ENCODE measurements around the gene CBL. TPM values are rescaled to one million over a fixed set of nuclear protein-coding genes. Genes with fewer than 3 reads are reported as not detected.
"Not testable (repeated sequence)": the region's sequence is repeated elsewhere in the genome, so short reads cannot be mapped to it uniquely, and the experiment has no call there.

Gene CBL
- total RNA-seq, 6 experiments from 2014 or later, result 24.2 to 31.2 (median 26.1) TPM

- no peaks in the 10 kb centered on the region for H3K4me1 Mint-ChIP-seq (ENCODE audit: low read depth)
- peaks cover 16% of the 10 kb centered on the region for H3K27me3 Mint-ChIP-seq (ENCODE audit: insufficient read depth)
- no peak for TF ChIP-seq CTCF (IDR thresholded peaks at IDR 0.05)
- DNase-seq, result no peak
- no peaks in the 10 kb centered on the region for H3K9me3 Mint-ChIP-seq
- H3K27ac Mint-ChIP-seq, result no peak overlapping the region
- no peak overlapping the region for H3K4me3 Mint-ChIP-seq
- H3K36me3 Mint-ChIP-seq (ENCODE audit: low read depth), result no peaks in the 10 kb centered on the region
Measured at GRCh38 chr11:119187123-119187892, 18.8 kb upstream of the CBL start.

GRCh38 chr11:119188067-119188466, 18.1 kb upstream of the CBL start:
- no peak for DNase-seq
- no peaks in the 10 kb centered on the region for H3K36me3 Mint-ChIP-seq (ENCODE audit: low read depth)
- H3K4me3 Mint-ChIP-seq, result no peak overlapping the region
- peaks cover 16% of the 10 kb centered on the region for H3K27me3 Mint-ChIP-seq (ENCODE audit: insufficient read depth)
- H3K27ac Mint-ChIP-seq, result no peak overlapping the region
- TF ChIP-seq CTCF (IDR thresholded peaks at IDR 0.05), result no peak
- no peaks in the 10 kb centered on the region for H3K4me1 Mint-ChIP-seq (ENCODE audit: low read depth)
- H3K9me3 Mint-ChIP-seq, result no peaks in the 10 kb centered on the region

- no peaks in the 10 kb centered on the region for H3K36me3 Mint-ChIP-seq (ENCODE audit: low read depth)
- H3K27ac Mint-ChIP-seq, result no peak overlapping the region
- no peaks in the 10 kb centered on the region for H3K9me3 Mint-ChIP-seq
- DNase-seq, result no peak
- TF ChIP-seq CTCF (IDR thresholded peaks at IDR 0.05), result no peak
- H3K4me1 Mint-ChIP-seq (ENCODE audit: low read depth), result no peaks in the 10 kb centered on the region
- no peak overlapping the region for H3K4me3 Mint-ChIP-seq
- peaks cover 21% of the 10 kb centered on the region for H3K27me3 Mint-ChIP-seq (ENCODE audit: insufficient read depth)
Measured at GRCh38 chr11:119188887-119189286, 17.3 kb upstream of the CBL start.

DNA sequence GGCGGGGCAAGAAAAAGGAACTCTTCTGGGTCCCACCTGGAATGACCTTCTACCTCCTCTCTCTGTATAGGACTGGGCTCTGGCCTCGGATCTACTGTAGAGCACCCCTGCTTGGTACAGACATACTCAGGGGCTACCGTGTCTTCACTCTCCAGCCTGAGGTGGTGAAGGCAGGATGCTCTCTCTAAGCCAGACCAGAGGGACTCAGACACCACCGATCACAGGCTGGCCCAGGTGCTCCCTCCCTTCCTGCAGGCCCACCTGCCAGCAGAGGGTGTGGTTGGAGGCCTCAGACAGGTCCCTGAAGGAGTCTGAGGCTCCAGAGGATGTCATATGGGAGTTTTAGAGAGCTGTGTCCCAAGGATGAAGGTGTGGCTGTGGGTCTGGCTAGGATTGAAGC, 16.7 kb upstream of the CBL start:
- Mint-ChIP-seq H3K27ac (no peak overlapping the region), H3K4me1 (ENCODE audit: low read depth) (no peaks in the 10 kb centered on the region), H3K36me3 (ENCODE audit: low read depth) (no peaks in the 10 kb centered on the region), H3K4me3 (no peak overlapping the region), H3K9me3 (no peaks in the 10 kb centered on the region), H3K27me3 (ENCODE audit: insufficient read depth) (peaks cover 21% of the 10 kb centered on the region)
- no peak for TF ChIP-seq CTCF (IDR thresholded peaks at IDR 0.05)
- DNase-seq, result no peak

- Mint-ChIP-seq H3K27ac (no peak overlapping the region), H3K4me3 (no peak overlapping the region), H3K4me1 (ENCODE audit: low read depth) (peaks cover 9% of the 10 kb centered on the region), H3K9me3 (no peaks in the 10 kb centered on the region), H3K36me3 (ENCODE audit: low read depth) (no peaks in the 10 kb centered on the region), H3K27me3 (ENCODE audit: insufficient read depth) (peaks cover 21% of the 10 kb centered on the region)
- no peak for DNase-seq
- no peak for TF ChIP-seq CTCF (IDR thresholded peaks at IDR 0.05)
Measured at GRCh38 chr11:119190531-119190930, 15.6 kb upstream of the CBL start.

DNA sequence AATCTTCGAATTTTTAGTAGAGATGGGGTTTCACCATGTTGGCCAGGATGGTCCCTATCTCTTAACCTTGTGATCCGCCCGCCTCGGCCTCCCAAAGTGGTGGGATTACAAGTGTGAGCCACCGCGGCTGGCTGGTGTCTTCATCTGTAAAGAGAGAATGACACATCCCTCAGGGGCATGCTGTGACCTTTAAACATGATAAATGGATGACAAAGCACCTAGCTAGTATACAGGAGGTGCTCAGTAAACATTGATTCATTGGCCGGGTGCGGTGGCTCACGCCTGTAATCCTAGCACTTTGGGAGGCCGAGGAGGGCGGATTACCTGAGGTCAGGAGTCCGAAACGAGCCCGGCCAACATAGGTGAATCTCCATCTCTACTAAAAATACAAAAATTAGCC, 14.9 kb upstream of the CBL start:
- Mint-ChIP-seq H3K27me3 (ENCODE audit: insufficient read depth) (peaks cover 15% of the 10 kb centered on the region), H3K4me1 (ENCODE audit: low read depth) (peaks cover 15% of the 10 kb centered on the region)
- H3K4me3 Mint-ChIP-seq; H3K27ac Mint-ChIP-seq; H3K9me3 Mint-ChIP-seq; DNase-seq; H3K36me3 Mint-ChIP-seq (ENCODE audit: low read depth): not testable (repeated sequence)

All from HFFc6 (cell line).